NCI-H748 treated with DMSO at 0.1 percent for 48 hours (cell line): Measurements from ENCODE around the gene ZFYVE27.
"Not testable (repeated sequence)": the region's sequence is repeated elsewhere in the genome, so short reads cannot be mapped to it uniquely, and the experiment has no call there.

Experiments
- DNase-seq: peaks from one replicate; lab custom pipeline; 2025; lab: John Stamatoyannopoulos, UW

ZFYVE27 gene

DNA sequence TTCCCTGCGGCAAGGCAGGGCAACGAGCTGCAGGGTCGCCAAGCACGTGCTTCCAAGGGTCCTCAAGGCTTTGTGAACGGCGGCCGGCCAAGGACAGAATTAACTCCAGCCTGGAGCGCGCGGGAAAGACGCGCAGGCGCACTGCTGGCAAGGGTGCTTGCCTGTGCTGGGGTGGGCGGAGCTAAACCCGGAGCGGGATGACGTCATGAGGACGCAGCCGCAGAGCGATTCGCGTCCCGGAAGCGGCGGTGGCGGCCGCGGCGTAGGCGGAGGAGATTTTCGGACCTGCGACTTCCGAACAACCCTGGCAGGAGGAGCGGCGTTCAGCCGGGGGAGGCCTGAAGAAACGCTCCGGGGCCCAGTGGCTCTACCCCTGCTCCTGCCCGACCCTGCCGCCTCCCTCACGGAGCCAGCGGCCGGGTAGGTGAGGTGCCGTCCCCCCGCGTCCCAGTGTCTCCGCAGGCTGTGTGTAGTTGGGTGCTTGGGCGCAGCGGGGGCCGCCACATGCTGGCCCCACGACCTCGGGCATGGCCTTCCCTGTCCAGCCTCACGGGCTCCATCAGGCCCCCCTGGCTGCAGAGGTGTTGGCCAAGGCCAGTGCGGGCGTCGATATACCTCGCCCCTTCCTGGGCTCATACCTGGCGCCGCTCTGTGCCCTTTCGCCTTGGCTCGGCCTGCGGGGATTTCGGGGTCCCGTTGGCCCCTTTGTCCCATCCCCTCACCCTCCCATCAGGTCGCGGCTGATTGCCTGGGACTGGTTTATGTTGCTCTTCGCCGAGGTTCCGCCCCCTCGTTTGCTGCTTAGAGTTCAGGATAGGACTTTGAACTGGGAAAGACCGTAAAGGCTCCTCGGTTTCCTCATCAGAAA, at the start of gene ZFYVE27:
ZFYVE27 (plus strand) TSS at position 227 of the 868 bp plus-strand sequence. CDS start 1,350 bp downstream, outside the sequence.
- DNase-seq = peak; percentile 53

- no peak for DNase-seq
Measured at GRCh38 chr10:97687785-97688781, 48.8 kb upstream of the ZFYVE27 start.

DNA sequence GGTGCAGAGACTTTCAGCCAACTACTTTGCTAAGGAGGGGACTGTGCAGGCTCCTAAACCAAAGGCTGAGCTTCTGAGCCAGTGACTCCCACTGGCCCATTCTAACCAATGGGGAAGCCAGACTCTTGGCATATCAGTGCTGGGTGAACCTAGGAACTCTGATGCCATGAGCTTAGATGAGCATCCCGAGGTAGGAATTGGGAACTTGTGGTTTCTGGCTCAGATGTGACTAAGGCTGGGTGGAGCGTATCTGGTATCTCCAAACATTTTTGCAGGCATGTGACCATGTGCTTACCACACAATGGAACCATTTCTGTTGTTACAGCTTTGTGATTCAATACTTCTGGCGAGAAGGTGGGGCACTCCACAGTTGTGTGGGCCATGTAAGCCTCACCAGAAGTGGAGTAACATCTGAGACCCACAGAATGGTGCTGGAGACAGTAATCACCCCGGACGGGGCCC, 47.3 kb upstream of the ZFYVE27 start:
- no peak for DNase-seq

DNA sequence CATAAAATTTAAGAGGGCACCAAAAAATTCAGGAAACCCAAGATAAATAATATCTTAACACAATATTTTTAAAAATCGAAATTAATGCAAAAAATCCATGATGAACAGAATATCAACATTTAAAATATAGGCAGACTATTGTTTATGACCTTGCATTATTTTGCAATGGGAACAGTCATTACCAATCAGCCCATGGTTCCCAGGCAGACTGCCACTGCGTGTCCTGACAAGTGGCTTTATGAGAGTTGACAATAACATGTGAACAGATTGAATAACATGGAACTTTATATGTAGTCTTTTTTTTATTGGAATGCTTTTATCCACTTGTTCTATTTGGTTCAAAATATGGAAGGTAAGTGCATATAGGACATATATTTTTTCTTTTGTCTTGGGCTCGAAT, 46.8 kb upstream of the ZFYVE27 start:
- DNase-seq = no peak

GRCh38 chr10:97698072-97698655, 38.8 kb upstream of the ZFYVE27 start:
- not testable (repeated sequence) for DNase-seq

DNA sequence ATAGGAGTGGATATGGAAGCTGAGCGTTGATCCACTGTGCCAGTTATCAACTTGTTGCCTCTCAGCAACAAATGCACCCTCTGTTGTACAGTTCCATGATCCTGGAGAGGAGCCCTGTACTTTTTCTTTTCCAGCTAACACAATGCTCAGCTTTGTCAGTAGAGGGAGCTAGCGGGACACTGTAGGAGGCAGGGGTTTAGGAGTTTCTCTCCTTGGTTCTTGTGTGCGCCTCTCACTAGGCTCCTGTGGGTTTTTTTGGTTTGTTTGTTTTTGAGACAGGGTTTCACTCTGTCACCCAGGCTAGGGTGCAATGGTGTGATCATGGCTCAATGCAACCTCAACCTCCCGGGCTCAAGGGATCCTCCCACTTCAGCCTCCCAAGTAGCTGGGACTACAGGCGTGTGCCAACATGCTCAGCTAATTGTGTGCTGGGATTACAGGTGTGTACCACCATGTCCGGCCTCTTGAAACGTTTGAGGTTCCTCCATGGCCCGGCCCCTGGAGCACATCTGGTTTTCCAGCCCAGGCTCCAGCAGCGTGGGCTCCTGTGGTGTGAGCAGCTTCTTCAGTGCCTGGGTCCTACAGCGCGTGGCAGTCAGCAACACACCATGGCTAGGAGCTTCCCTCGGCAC, 35.4 kb upstream of the ZFYVE27 start:
- peak; percentile 45 for DNase-seq

DNA sequence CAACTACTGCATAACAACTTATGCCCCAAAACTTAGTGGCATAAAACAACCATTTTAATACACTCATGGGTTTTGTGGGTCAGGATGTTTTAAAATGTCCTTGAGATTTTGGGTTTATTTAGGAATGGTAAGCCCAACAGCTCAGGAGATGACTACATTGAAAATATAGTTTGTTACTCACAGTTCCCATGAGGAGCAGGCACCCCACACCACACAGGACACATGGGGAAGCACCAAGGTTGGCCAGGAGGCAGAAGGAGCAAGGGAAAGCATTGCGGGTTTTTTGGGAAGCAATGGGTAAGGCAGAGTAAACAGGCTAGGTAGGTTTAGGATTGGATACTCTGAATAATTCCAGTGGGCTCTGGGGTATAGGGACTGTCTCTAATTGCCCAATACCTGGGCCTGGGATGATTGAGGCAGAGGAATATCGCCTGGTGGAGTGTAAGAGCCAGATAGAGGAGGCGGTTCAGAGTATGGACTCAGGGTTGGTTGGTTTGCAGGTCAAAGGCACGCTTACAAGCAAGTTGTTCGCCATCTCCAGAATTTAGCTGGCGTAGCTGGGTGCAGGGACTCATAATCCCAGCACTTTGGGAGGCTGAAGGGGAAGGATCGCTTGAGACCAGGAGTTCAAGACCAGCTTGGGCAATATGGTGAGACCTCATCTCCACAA, 33.4 kb upstream of the ZFYVE27 start:
- DNase-seq = no peak

- DNase-seq = no peak
Measured at GRCh38 chr10:97704341-97704740, 32.6 kb upstream of the ZFYVE27 start.

DNA sequence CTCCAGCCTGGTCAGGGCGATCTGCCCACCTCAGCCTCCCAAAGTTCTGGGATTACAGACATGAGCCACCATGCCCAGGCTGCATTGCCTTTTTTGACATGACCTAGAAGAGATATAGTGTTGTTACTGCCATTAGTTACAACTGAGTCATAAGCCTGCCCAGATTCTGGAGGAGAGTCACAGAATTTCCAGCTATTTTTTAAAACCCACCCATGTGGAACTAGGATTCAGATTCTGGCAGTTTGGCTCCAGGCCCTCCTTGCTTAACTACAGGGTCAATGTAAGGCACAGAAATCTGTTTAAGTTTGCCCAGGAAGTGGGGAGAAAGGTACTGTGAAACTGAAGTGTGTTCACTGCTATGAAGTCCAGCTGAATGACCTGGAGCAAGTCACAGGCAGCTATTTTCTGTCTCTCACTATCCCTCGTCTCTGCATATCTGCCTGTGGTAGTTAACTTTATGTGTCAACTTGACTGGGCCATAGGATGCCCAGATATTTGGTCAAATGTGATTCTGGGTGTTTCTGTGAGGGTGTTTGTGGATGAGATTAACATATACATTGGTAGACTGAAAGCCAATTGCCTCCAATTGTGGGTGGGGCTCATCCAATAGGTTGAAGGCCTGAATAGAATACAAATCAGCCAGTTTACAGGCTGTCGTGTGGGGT, 31.8 kb upstream of the ZFYVE27 start:
- no peak for DNase-seq

- no peak for DNase-seq
Measured at GRCh38 chr10:97707134-97707861, 29.6 kb upstream of the ZFYVE27 start.

DNA sequence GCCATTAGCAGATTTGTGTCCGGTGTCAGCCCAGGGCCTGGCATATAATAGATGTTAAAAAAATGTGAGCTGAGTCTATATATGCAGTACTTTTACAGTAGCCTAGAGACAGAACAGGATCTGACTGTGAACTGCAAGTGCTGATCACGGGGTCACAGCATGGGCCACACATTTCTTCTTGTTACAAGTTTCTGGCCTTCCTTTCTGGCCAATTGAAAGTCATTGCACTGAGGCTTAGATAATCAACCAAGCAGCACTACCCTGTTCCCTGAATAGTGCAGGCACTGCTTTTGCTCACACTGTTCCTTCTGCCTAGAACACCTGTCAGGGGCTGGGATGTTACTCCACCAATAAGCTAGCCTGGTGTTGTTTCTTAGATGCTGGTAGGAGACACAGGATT, 28.8 kb upstream of the ZFYVE27 start:
- no peak for DNase-seq

DNA sequence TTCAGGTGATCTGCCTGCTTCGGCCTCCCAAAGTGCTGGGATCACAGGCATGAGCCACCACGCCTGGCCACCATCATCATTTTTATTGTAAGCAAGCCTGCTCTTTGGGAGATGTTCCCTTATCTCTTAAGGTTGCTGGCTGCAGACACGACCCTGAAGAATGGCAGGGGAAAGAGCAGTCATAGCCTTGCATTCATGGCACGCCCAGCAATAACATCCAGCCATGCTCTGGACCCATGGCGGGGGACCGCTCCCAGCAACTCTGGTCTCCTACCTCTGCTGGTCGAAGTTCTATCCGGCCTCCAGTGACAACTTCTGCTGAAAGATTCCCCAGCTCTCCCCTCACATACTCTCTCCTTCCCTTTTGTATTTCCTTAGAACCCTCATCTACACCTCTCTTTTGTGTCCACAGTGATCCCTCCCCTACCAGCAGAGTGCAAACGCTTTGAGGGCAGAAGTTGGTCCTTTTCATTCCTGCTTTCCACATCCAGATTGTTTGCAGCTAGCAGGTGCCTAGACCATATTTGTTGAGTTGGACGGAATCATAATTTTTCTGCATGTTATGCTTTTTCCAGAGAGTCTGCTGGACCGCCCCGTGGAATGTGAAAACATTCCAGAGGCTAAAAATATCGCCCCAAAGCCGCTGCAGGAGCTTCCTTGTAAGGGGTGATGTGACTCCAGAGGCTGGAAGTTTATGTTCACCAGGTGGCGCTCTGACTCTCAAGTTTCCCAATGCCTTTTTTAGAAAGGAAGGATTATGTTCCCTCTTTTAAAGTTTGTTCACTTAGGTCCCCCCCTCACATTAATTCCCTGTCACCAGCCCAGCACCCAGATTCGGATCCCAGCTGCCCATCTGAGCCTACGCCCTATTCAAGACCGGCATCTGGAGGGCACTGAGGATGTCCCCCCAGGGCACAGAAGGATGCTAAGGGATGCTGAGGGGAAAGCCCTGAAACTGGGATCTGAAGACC, 27.7 kb upstream of the ZFYVE27 start:
- DNase-seq = peak; percentile 7

GRCh38 chr10:97711640-97712572, 25.0 kb upstream of the ZFYVE27 start:
- no peak for DNase-seq

DNA sequence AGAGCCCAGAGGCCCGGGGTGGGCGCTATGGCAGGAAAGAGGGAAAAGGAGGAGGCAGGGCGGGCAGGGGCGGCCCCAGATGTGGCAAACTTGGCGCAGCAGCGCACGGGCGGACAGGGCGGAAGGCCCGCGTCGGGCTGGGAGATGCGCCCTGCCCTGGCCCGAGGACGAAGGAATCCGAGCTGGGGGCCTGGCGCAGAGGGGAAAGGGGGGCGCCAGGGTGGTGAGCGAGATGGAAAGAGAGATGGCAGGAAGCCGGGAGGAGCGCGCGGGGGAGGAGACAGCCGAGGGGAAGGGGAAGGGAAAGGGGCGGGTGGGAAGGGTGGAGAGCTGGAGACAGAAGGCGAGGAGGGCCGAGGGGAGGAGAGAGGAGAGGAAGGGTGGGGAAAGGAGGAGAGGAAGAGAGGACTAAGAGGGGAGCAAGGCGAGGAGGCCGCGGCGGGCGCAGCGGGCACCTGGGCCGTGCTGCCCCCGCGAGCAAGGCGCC, 23.5 kb upstream of the ZFYVE27 start, which contains the start of gene MARVELD1:
MARVELD1 (plus strand) TSS at position 392 of the 487 bp plus-strand sequence. CDS start 147 bp downstream, outside the sequence.
- DNase-seq = no peak

- DNase-seq = peak; percentile 18
Measured at GRCh38 chr10:97713826-97714400, 23.0 kb upstream of the ZFYVE27 start.

DNA sequence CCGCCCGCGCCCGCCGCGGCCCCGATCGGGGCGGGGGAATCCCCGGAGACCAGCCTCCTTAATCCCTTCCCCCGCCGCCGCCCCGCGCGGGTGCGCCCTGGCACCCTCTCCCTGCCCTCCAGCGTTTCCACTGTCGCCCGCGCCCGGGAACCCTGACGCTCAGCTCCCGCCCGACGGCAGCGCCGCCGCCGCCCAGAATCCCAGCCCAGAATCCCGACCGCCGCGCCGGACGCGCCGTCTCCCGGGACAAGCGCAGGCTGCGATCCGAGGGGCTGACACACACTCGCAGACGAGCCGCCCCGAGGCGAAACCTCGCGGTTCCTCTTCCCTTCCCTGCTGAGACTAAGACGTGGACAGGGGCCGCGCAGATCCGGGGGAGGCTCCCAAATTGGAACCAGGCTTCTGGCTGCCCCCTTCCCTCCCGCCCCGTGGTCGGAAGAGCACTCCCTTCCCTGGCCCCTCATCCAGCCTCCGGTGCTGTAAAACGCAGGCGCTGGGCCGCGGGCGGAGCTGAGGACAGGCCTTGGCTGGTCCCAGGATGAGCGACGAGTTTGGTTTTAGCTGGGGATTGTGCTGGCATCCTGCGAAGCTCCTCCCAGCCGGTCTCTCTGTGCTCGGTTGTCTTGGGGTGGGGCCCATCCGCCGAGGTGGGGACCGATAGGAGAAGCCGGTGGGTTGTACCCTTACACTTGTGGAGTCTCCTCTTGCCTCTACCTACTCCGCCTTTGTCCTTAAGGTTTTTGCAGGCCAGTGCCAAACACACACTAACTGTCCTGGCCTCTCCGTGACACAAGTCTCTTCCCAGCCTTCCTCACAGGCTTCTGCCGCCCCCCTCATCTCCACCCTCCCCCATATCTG, 22.3 kb upstream of the ZFYVE27 start:
- no peak for DNase-seq
